HEK293T (cell line): Measurements from ENCODE around the gene CYP1A2.

Experiments
- ARNT ChIP-seq: fragments of 450-650 bp; IDR thresholded peaks from 2 replicates; pipeline ENCODE4 v1.6.1; 2017; ENCODE audit warnings: mild to moderate bottlenecking
- BHLHE40 ChIP-seq: fragments of 450-650 bp; IDR thresholded peaks from 2 replicates; pipeline ENCODE4 v1.6.1; 2016; ENCODE audit warnings: mild to moderate bottlenecking, moderate library complexity, borderline replicate concordance
- FOXK2 ChIP-seq: fragments of 450-650 bp; IDR thresholded peaks from 2 replicates; pipeline ENCODE4 v1.6.1; 2016; ENCODE audit warnings: mild to moderate bottlenecking
- FOXM1 ChIP-seq: fragments of 450-650 bp; IDR thresholded peaks from 2 replicates; pipeline ENCODE4 v1.6.1; 2017; ENCODE audit warnings: mild to moderate bottlenecking, borderline replicate concordance
- HDGF ChIP-seq: fragments of 450-650 bp; IDR thresholded peaks from 2 replicates; pipeline ENCODE4 v1.6.1; 2017; ENCODE audit warnings: antibody characterized with exemption, borderline replicate concordance
- SP1 ChIP-seq: fragments of 450-650 bp; IDR thresholded peaks from 2 replicates; pipeline ENCODE4 v1.6.1; 2017
- SUZ12 ChIP-seq: fragments of 450-650 bp; IDR thresholded peaks from 2 replicates; pipeline ENCODE4 v1.6.1; 2016; ENCODE audit warnings: mild to moderate bottlenecking

GRCh38 chr15:74792227-74793016 lies 43.8 kb downstream of the CYP1A2 start:
- TF ChIP-seq SP1 = no peak
- TF ChIP-seq SUZ12 = no peak
- TF ChIP-seq FOXM1 = no peak
- no peak for TF ChIP-seq FOXK2
- TF ChIP-seq HDGF = no peak
- TF ChIP-seq BHLHE40 = no peak
- no peak for TF ChIP-seq ARNT
